K562 (cell line): ENCODE measurements around the gene CEP85L. TPM values are rescaled to one million over a fixed set of nuclear protein-coding genes. Genes with fewer than 3 reads are reported as not detected.

Experiments used
- ATAC-seq: fragments of 200-7000 bp; cut with Tn5 transposase; 3 replicates; pipeline ENCODE4 v1.9.1; 2020; ENCODE audit warnings: moderate library complexity
- BruUV-seq: library from RNA; stranded (reverse); fragments of 400-500 nt; replicated peaks from 2 replicates; lab custom pipeline; 2021; lab: Mats Ljungman, UMichigan
- CTCF ChIA-PET: fragments of 300-600 bp; formaldehyde crosslinking; extraction: SDS; loops from one replicate; lab custom pipeline; 2021; ENCODE audit warnings: low intra/inter-chr PET ratio; lab: Yijun Ruan, JAX
- POLR2A ChIA-PET: fragments of 300-600, 350-650 bp; sonication (Branson Sonifier 250); formaldehyde crosslinking; extraction: SDS; loops from one replicate; lab custom pipeline; 2021; ENCODE audit warnings: antibody characterized with exemption, inconsistent platforms; lab: Yijun Ruan, JAX
- DNase-seq, 4 experiments: peaks; one replicate each; pipeline versions ENCODE4 v3.0.0 to v3.0.0-alpha.2; 2011 to 2018; ENCODE audit warnings: low spot score in 3 of 4, mixed read lengths in 3 of 4; ENCODE audit errors: extremely low read depth in 1 of 4
- FAIRE-seq: peaks from 2 replicates; lab custom pipeline; 2011; peaks lifted over from hg19 to GRCh38; lab: Jason Lieb, UNC
- H2AFZ ChIP-seq: 2 replicates; pipeline ENCODE4 v1.6.0; 2011; ENCODE audit warnings: low read depth, low read length, control low read depth, inconsistent platforms
- H3K27ac ChIP-seq: fragments of 200-600 bp; 3 replicates; pipeline ENCODE4 v1.8.0; 2011; ENCODE audit warnings: low read depth, mild to moderate bottlenecking, control low read depth, inconsistent platforms, low read length, moderate library complexity, mixed read lengths; ENCODE audit errors: extremely low read depth
- H3K27me3 ChIP-seq, 2 experiments: fragments of 300-600 bp in 1 of 2; 2 replicates in 1 of 2; 3 replicates in 1 of 2; pipeline versions ENCODE4 v1.6.0 to v1.8.0; 2011; ENCODE audit warnings: inconsistent platforms in 2 of 2, low read length in 2 of 2, mild to moderate bottlenecking in 1 of 2, mixed read lengths in 1 of 2, moderate library complexity in 1 of 2; ENCODE audit not compliant: control insufficient read depth in 2 of 2, insufficient read depth in 2 of 2
- H3K36me3 ChIP-seq: fragments of 300-600 bp; 3 replicates; pipeline ENCODE4 v1.8.0; 2011; ENCODE audit warnings: mild to moderate bottlenecking, low read length, inconsistent platforms; ENCODE audit not compliant: control insufficient read depth, insufficient read depth
- H3K4me1 ChIP-seq, 2 experiments: fragments of 200-600 bp in 1 of 2; replicated peaks in 1 of 2; 2 replicates in 1 of 2; 3 replicates in 1 of 2; pipeline versions ENCODE4 v1.5.1 to v1.8.0; 2011; ENCODE audit warnings: inconsistent platforms in 2 of 2, low read length in 2 of 2, mild to moderate bottlenecking in 1 of 2, mixed read lengths in 1 of 2, moderate library complexity in 1 of 2; ENCODE audit not compliant: control insufficient read depth in 2 of 2, insufficient read depth in 2 of 2
- H3K4me2 ChIP-seq: 2 replicates; pipeline ENCODE4 v1.6.1; 2011; ENCODE audit warnings: low read length, control low read depth, inconsistent platforms, mixed read lengths; ENCODE audit not compliant: insufficient read depth
- H3K4me3 ChIP-seq: fragments of 200-600 bp; sonication (generic), shearing (Covaris generic); 2 replicates; pipeline ENCODE4 v1.5.1; 2016; ENCODE audit warnings: control low read depth, inconsistent platforms
- H3K79me2 ChIP-seq: fragments of 200-600 bp; 3 replicates; pipeline ENCODE4 v1.8.0; 2011; ENCODE audit warnings: low read length, inconsistent platforms; ENCODE audit not compliant: control insufficient read depth, insufficient read depth
- H3K9ac ChIP-seq, 2 experiments: 2 replicates each; pipeline versions ENCODE4 v1.6.0 to v1.6.1; 2011; ENCODE audit warnings: low read depth in 2 of 2, low read length in 2 of 2, control low read depth in 1 of 2, inconsistent platforms in 1 of 2, mild to moderate bottlenecking in 1 of 2, mixed read lengths in 1 of 2; ENCODE audit not compliant: insufficient read depth in 1 of 2
- H3K9me1 ChIP-seq: one replicate; pipeline ENCODE4 v1.6.0; 2011; ENCODE audit warnings: inconsistent platforms, mild to moderate bottlenecking, low read length, moderate library complexity; ENCODE audit not compliant: control insufficient read depth, insufficient read depth
- H3K9me3 ChIP-seq: replicated peaks from 2 replicates; pipeline ENCODE4 v1.5.1; 2011; ENCODE audit warnings: low read depth, low read length, inconsistent platforms; ENCODE audit not compliant: control insufficient read depth, insufficient read depth
- H4K20me1 ChIP-seq: replicated peaks from 2 replicates; pipeline ENCODE4 v1.6.1; 2011; ENCODE audit warnings: low read length, inconsistent platforms, mixed read lengths; ENCODE audit not compliant: control insufficient read depth, insufficient read depth
- CAMTA2 ChIP-seq: fragments of 250-450 bp; sonication (Bioruptor Pico); conservative IDR thresholded peaks from 2 replicates; pipeline ENCODE4 v1.5.1; 2022
- EWSR1 ChIP-seq: fragments of 450-650 bp; IDR thresholded peaks from 2 replicates; pipeline ENCODE4 v1.6.1; 2018; ENCODE audit warnings: borderline replicate concordance, mild to moderate bottlenecking, low read depth, moderate library complexity; ENCODE audit not compliant: partially characterized antibody
- MYBL2 ChIP-seq, 2 experiments: fragments of 450-650 bp in 1 of 2; sonication (generic) in 1 of 2; formaldehyde crosslinking in 1 of 2; IDR thresholded peaks; 2 replicates each; pipeline versions ENCODE4 v1.6.1 to v1.8.1; 2017 to 2022; ENCODE audit warnings: borderline replicate concordance in 1 of 2, inconsistent platforms in 1 of 2, low read depth in 1 of 2, mild to moderate bottlenecking in 1 of 2, missing genetic modification reagents in 1 of 2, moderate library complexity in 1 of 2
- PHB ChIP-seq: fragments of 250-450 bp; sonication (Bioruptor Pico); IDR thresholded peaks from 2 replicates; pipeline ENCODE4 v1.5.0; 2021
- SUPT5H ChIP-seq: fragments of 450-650 bp; IDR thresholded peaks from 2 replicates; pipeline ENCODE4 v1.6.1; 2016
- ZNF263 ChIP-seq: sonication (generic); formaldehyde crosslinking; IDR thresholded peaks from 2 replicates; pipeline ENCODE4 v1.8.0; 2022; ENCODE audit warnings: mild to moderate bottlenecking, missing genetic modification reagents, borderline replicate concordance
- WGBS: fragments of 100-300 bp; shearing (Covaris generic); methylation state at CpG from one replicate; pipeline ENCODE4 v1.1.6; 2016; ENCODE audit warnings: low coverage, mixed read lengths; ENCODE audit not compliant: insufficient coverage; ENCODE audit errors: missing lambda C conversion rate; 5-methylcytosine and 5-hydroxymethylcytosine counted together
- in situ Hi-C: fragments of 300-500 bp; cut with MboI; formaldehyde crosslinking; loops from 4 replicates; pipeline ENCODE4 v1.15.0; 2018; ENCODE audit warnings: inconsistent platforms, mixed read lengths
- intact Hi-C: fragments of 100-400 bp; cut with micrococcal nuclease; formaldehyde crosslinking; loops from 2 replicates; pipeline ENCODE4 v1.14.2; 2022
- polyA plus RNA-seq, 8 experiments: library from polyadenylated mRNA; depleted of rRNA in 4 of 8; stranded (reverse) in 5 of 8; unstranded in 3 of 8; fragments of >200 nt; fragmentation: Nextera tagmentation in 2 of 8; fragmentation: Illumina TruSeq in 1 of 8; extraction: Ambion mirVana in 2 of 8; extraction: Trizol in 1 of 8; gene quantifications; 2 replicates each; pipeline versions ENCODE4 v1.2.1 to v1.2.3, GENCODE V29; 2011 to 2014; ENCODE audit warnings: inconsistent platforms in 1 of 8, missing spikeins in 1 of 8
- total RNA-seq, 7 experiments: library from RNA; depleted of rRNA in 6 of 7; stranded (reverse); fragments of >200 nt in 6 of 7; fragmentation: Illumina TruSeq in 2 of 7; extraction: Trizol in 2 of 7; gene quantifications; 2 replicates each; pipeline versions ENCODE4 v1.2.1 to v1.2.3, GENCODE V29; 2011 to 2021; ENCODE audit warnings: low replicate concordance in 1 of 7
- TF ChIP-seq, protein P1 (sequence below), 2 experiments: fragments of 450-650 bp in 1 of 2; IDR thresholded peaks; 2 replicates each; pipeline ENCODE4 v1.6.1; 2011 to 2017; ENCODE audit warnings: low read depth in 2 of 2, antibody characterized with exemption in 1 of 2, borderline replicate concordance in 1 of 2, low read length in 1 of 2, mild to moderate bottlenecking in 1 of 2, mixed read lengths in 1 of 2; ENCODE audit not compliant: control insufficient read depth in 1 of 2

The CEP85L gene
- total and polyA plus RNA-seq, 9 of the 15 experiments (the other 6 are each of a cell fraction or from before 2014, with no cell fraction given): 4.5 to 15.8 (median 8.3) TPM

DNA sequence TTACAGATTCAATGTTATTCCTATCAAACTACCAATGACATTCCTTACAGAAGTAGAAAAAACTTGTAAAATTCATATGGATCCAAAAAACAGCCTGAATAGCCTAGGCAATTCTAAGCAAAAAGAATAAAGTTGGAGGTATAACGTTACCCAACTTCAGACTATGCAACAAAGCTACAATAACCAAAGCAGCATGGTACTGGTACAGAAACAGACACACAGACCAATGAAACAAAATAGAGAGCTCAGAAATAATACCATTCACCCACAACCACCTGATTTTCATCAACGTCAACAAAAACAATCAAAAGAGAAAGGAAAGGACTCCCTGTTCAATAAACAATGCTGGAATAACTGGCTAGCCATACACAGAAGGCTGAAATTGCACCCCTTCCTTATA is 120.4 kb downstream of the CEP85L start (continued):
- TF ChIP-seq MYBL2 (IDR thresholded peaks at IDR 0.05; ENCODE audit: low read depth) (no peak), MYBL2 (CRISPR knock-in tag; IDR thresholded peaks at IDR 0.05; ENCODE audit: borderline replicate concordance) (no peak), SUPT5H (no peak)

DNA sequence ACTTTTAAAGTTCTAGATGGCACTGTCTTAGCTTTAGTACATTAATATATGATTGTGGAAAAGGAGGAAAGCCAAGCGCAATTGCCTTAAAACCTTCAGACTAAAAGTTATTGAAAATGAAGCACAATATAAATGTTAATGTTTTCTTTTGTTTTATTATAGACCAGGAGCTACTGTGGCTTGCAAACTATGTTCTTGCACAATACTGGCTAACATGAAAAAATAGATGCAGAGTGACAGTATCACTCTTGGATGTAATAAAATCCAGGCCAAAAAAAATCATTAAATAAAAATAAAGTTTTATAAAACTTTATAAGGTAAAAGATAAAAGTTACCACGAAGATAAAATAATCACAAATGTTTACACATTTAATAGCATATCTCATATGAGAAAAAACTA is 121.6 kb downstream of the CEP85L start:
- intact Hi-C loops: no loop called here
- Histone ChIP-seq H3K36me3 (no peaks in the 10 kb centered on the region), H3K27ac (no peak overlapping the region), H3K27me3 (no peaks in the 10 kb centered on the region), H4K20me1 (no peaks in the 10 kb centered on the region), H3K79me2 (0 out of 3 replicates have a peak, but pooled peaks cover 6% of the 10 kb centered on the region), H3K9me3 (0 out of 2 replicates have a peak, but pooled peaks cover 3% of the 10 kb centered on the region), H2AFZ (no peak overlapping the region), H3K4me1 (no peaks in the 10 kb centered on the region), H3K4me3 (no peak overlapping the region), H3K9me1 (no peaks in the 10 kb centered on the region), H3K4me2 (no peak overlapping the region), H3K9ac (no peak overlapping the region)
- 69% methylated on average over 2 of the region's 2 CpGs for WGBS
- DNase-seq (no peak), ATAC-seq (no peak), FAIRE-seq (no peak)
- CTCF ChIA-PET: no interaction called here
- POLR2A ChIA-PET: no interaction called here
- in situ Hi-C loops: no loop called here
- no TSS peak for BruUV-seq
- no peak for TF ChIP-seq ZNF263 (CRISPR knock-in tag)
- no peak for TF ChIP-seq PHB (CRISPR knock-in tag)
- no peak for TF ChIP-seq CAMTA2
- no peak for TF ChIP-seq EWSR1
- TF ChIP-seq, protein P1, sequence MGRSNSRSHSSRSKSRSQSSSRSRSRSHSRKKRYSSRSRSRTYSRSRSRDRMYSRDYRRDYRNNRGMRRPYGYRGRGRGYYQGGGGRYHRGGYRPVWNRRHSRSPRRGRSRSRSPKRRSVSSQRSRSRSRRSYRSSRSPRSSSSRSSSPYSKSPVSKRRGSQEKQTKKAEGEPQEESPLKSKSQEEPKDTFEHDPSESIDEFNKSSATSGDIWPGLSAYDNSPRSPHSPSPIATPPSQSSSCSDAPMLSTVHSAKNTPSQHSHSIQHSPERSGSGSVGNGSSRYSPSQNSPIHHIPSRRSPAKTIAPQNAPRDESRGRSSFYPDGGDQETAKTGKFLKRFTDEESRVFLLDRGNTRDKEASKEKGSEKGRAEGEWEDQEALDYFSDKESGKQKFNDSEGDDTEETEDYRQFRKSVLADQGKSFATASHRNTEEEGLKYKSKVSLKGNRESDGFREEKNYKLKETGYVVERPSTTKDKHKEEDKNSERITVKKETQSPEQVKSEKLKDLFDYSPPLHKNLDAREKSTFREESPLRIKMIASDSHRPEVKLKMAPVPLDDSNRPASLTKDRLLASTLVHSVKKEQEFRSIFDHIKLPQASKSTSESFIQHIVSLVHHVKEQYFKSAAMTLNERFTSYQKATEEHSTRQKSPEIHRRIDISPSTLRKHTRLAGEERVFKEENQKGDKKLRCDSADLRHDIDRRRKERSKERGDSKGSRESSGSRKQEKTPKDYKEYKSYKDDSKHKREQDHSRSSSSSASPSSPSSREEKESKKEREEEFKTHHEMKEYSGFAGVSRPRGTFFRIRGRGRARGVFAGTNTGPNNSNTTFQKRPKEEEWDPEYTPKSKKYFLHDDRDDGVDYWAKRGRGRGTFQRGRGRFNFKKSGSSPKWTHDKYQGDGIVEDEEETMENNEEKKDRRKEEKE (IDR thresholded peaks at IDR 0.05; ENCODE audit: borderline replicate concordance in 1 of 2, control insufficient read depth in 1 of 2, low read depth in 2 of 2, low read length in 1 of 2): no peak
